SK-N-MC (cell line): ENCODE measurements around the gene KCNN3.

Experiments
- EZH2 ChIP-seq: fragments of 200-600 bp; sonication (generic); IDR thresholded peaks from one replicate; pipeline ENCODE4 v1.6.1; 2017; ENCODE audit warnings: antibody characterized with exemption
- FOXP2 ChIP-seq: optimal IDR thresholded peaks from 2 replicates; pipeline ENCODE3; 2011; ENCODE audit warnings: mild to moderate bottlenecking, moderate library complexity; ENCODE audit not compliant: insufficient read depth; ENCODE audit errors: extremely low read length, control extremely low read depth
- POLR2AphosphoS5 ChIP-seq: IDR thresholded peaks from 2 replicates; pipeline ENCODE4 v1.6.1; 2012; ENCODE audit warnings: mild to moderate bottlenecking, low read depth, low read length, borderline replicate concordance

DNA sequence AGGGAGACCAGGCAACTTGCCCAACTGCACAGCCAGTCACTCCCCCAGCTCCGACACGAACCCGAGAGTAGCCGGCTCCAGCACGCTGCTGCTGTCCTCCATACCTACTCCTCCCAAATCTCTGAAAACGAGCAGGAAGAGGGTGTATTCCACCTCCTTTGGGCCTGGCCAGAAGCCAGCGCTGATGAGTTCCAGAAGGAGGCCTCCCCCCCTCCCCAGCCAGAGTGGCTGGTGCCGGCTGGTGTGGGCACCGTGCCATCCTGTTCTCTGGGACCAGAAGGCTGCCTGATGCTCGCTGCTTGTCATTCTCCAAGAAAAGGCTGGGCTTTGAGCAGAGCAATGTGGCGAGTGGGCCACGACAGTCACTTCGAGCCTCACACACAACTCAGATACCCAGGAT is 22.2 kb downstream of the KCNN3 start:
- TF ChIP-seq EZH2 (no peak), POLR2AphosphoS5 (no peak), FOXP2 (no peak)
